GM10266 (cell line): Measurements from ENCODE around the gene CFAP54.
"Not testable (repeated sequence)": the region's sequence is repeated elsewhere in the genome, so short reads cannot be mapped to it uniquely, and the experiment has no call there.

ENCODE experiments used
- DNase-seq: peaks from one replicate; pipeline ENCODE4 v3.0.0; 2012; ENCODE audit errors: extremely low spot score
- CTCF ChIP-seq: IDR thresholded peaks from 2 replicates; pipeline ENCODE4 v1.5.1; 2012; ENCODE audit warnings: mild to moderate bottlenecking, low read depth; ENCODE audit not compliant: control insufficient read depth, insufficient read depth; ENCODE audit errors: missing control alignments

The CFAP54 gene

GRCh38 chr12:96482086-96482485 lies 7.3 kb upstream of the CFAP54 start:
- no peak for TF ChIP-seq CTCF
- DNase-seq: no peak

GRCh38 chr12:96483116-96483515 lies 6.3 kb upstream of the CFAP54 start:
- DNase-seq: no peak
- TF ChIP-seq CTCF: no peak

GRCh38 chr12:96486751-96487613 lies 2.4 kb upstream of the CFAP54 start:
- no peak for TF ChIP-seq CTCF
- no peak for DNase-seq

GRCh38 chr12:96487634-96488033 lies 1.7 kb upstream of the CFAP54 start:
- no peak for DNase-seq
- no peak for TF ChIP-seq CTCF

- no peak for DNase-seq
- no peak for TF ChIP-seq CTCF
Measured at GRCh38 chr12:96493106-96493505, 3.7 kb downstream of the CFAP54 start.

GRCh38 chr12:96494154-96494553 lies 4.8 kb downstream of the CFAP54 start:
- not testable (repeated sequence) for DNase-seq

- TF ChIP-seq CTCF: no peak
- no peak for DNase-seq
Measured at GRCh38 chr12:96495155-96495554, 5.8 kb downstream of the CFAP54 start.
